ENCODE results near the gene FAM236A.
"Not testable (repeated sequence)": the region's sequence is repeated elsewhere in the genome, so short reads cannot be mapped to it uniquely, and the experiment has no call there.

Gene FAM236A

GRCh38 chrX:72937906-72938305 lies at the start of gene FAM236A:
Gene FAM236A, plus strand, starts transcription at chrX:72938206. Its CDS starts 57 bp downstream, at chrX:72938263.
- DNase-seq = not testable (repeated sequence)

GRCh38 chrX:72889740-72890139 lies 48.3 kb upstream of the FAM236A start:
- DNase-seq = not testable (repeated sequence)

- DNase-seq = not testable (repeated sequence)
Observed at GRCh38 chrX:72912315-72912714, 25.7 kb upstream of the FAM236A start, which contains the start of gene FAM236C. Gene FAM236C, plus strand, starts transcription at chrX:72912615. Its CDS starts 100 bp downstream, at chrX:72912715.

- DNase-seq = not testable (repeated sequence)
Observed at GRCh38 chrX:72916096-72916495, 21.9 kb upstream of the FAM236A start.

- DNase-seq = not testable (repeated sequence)
Observed at GRCh38 chrX:72932283-72932682, 5.7 kb upstream of the FAM236A start.

- not testable (repeated sequence) for DNase-seq
Observed at GRCh38 chrX:72936455-72936854, 1.6 kb upstream of the FAM236A start.

GRCh38 chrX:72936882-72937455 lies 1.0 kb upstream of the FAM236A start:
- not testable (repeated sequence) for DNase-seq

- not testable (repeated sequence) for DNase-seq
Observed at GRCh38 chrX:72942272-72942671, 4.3 kb downstream of the FAM236A start.

- not testable (repeated sequence) for DNase-seq
Observed at GRCh38 chrX:72943035-72943818, 5.2 kb downstream of the FAM236A start.

GRCh38 chrX:72943819-72944169 lies 5.8 kb downstream of the FAM236A start, which contains the start of gene DMRTC1:
Gene DMRTC1, minus strand, starts transcription at chrX:72943837. Its CDS starts 68,143 bp downstream, at chrX:72875694.
- DNase-seq = not testable (repeated sequence)

- DNase-seq = not testable (repeated sequence)
Observed at GRCh38 chrX:72959971-72960370, 22.0 kb downstream of the FAM236A start.

- DNase-seq = not testable (repeated sequence)
Observed at GRCh38 chrX:72971859-72972258, 33.9 kb downstream of the FAM236A start.

GRCh38 chrX:72974885-72975284 lies 36.9 kb downstream of the FAM236A start:
- not testable (repeated sequence) for DNase-seq

GRCh38 chrX:72980894-72981469 lies 43.0 kb downstream of the FAM236A start:
- DNase-seq = not testable (repeated sequence)
